HG03108 (cell line): ENCODE measurements around the gene APBB1IP.
"Not testable (repeated sequence)": the region's sequence is repeated elsewhere in the genome, so short reads cannot be mapped to it uniquely, and the experiment has no call there.

Experiments
- ATAC-seq: cut with Tn5 transposase; IDR thresholded peaks from one replicate; pipeline ENCODE4 v1.9.1; 2021; ENCODE audit warnings: moderate library complexity; ENCODE audit not compliant: unreplicated experiment

Gene APBB1IP

GRCh38 chr10:26474845-26475244 is 36.7 kb downstream of the APBB1IP start:
- not testable (repeated sequence) for ATAC-seq

GRCh38 chr10:26475386-26475785 is 37.2 kb downstream of the APBB1IP start:
- ATAC-seq = no peak

DNA sequence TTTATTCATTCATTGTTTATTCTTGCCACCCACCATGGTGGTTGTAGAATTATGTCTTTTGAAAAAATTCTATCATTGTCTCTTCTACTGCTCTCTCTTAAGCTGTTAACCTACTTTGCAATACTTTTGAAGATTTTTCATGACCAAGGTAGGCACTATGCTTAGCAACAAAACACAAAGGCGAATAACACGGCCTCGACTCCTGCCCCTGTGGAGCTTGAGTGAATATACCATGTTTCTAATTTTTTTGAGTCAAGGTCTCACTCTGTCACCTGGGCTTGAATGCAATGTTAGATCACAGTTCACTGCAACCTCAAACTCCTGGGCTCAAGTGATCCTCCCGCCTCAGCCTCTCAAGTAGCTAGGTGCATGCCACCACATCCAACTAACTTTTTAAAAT is 39.4 kb downstream of the APBB1IP start:
- ATAC-seq = no peak

DNA sequence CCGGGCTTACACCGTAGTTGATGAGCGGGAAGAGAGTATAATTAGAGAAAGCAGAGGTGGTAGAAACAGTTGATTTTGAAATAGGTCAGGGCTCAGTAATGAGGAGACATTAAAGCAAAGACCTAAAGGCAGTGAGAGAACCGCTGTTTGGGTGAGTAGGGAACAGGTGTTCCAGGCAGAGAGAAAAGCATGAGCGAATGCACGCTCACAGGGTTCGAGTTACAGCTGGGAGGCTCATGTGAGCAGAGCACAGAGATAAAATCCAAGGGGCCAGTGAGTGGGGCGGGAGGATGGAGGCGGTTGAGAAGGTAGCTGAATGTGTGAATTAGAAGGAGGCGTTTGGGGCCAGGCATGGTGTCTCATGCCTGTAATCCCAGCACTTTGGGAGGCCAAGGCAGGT is 39.9 kb downstream of the APBB1IP start:
- ATAC-seq = no peak

- ATAC-seq = peak; percentile 39
Observed at GRCh38 chr10:26479766-26480492, 41.8 kb downstream of the APBB1IP start.

DNA sequence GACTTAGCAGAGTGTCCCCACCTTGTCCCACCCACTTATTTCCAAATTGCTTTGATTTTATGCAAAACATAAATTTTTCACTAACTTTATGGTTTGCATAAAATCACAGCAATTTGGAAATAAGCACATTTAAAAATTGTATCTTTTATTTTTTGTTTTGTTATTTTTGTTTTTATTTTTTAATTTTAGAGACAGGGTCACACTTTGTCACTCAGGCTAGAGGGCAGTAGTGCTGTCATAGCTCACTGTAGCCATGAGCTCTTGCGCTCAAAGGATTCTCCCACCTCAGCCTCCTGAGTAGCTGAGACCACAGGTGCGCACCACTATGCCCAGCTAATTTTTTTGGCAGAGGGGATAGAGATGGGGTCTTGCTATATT is 43.2 kb downstream of the APBB1IP start:
- ATAC-seq = no peak

DNA sequence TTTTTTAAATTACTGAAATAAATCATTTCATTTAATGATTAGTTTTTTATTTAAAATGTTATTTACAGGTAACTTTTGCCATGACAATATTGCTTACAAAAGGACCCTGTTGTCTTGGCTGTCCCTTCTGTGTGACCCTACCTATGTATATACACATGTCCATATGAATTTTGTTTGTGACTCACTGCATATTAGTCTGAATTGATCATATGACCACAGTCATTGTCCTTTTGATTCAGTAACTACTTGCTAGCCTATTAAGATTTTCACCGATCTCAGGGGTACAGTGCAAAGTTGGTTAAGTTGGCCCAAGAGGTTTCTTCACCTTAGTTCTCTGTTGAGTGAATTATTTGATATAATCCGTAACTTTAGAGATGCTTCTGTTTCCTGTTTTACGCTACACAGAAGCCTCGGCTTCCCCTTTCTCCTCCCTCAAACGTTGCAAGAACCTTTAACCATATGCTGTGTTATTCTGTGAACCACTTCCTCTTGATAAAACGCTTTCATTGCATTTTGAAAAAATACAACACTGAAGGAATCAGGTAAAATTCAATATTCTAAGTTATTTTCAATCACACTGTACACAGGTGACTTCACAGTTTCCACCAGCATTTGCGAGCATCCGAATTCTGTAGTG is 43.9 kb downstream of the APBB1IP start:
- peak; percentile 42 for ATAC-seq

DNA sequence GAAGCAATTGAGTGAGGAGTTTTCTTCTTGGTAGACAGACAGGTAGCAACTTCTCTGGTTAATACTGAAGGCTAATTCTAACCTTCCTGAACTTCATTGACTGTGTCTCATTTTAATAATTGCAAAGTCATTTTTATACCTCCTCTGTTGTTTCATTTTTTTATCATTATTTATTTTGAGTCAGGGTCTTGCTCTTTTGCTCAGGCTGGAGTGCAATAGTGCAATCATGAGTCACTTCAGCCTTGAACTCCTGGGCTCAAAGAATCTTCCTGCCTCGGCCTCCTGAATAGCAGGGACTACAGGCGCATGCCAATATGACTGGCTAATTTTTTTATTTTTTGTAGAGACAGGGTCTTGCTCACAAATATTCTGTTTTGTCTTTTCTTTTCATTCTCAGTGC is 45.4 kb downstream of the APBB1IP start:
- ATAC-seq = no peak

DNA sequence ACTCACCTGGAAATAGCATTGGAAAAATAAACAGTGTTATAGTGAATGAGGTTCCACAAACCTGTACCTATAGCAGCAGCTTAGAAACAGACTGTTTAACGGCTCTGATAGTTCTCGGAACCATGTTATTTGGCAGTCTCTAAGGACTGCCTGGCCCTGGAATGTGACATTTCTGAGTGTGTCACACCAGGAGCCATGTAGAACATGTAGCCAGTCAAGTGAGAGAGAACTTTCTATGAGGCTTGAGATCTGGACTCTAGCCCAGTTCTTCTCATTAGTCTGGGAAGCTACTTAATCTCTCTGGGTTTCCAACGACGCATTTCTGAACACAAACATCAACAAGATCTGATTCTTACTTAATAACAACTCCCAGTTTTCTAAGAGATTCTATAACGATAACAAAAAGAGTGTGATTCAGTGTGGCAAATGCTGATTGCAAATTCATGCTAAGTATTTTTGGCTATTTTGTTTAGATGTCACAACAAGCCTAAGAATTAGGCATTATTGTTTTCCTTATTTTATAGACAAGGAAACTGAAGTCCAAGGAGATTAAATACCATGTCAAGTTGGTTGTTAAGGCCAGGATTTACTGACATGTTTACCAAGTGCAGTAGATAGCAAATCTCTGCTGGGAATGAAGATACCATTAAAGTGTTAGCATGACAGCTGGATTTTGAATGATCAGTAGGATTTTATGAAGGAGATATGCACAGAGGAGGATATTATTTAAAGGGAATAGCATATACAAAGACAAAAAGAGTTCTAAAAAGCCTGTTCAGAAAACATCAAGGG is 47.2 kb downstream of the APBB1IP start:
- no peak for ATAC-seq

GRCh38 chr10:26486304-26486703 is 48.2 kb downstream of the APBB1IP start:
- ATAC-seq = no peak

GRCh38 chr10:26486990-26487850 is 49.1 kb downstream of the APBB1IP start:
- ATAC-seq = peak; percentile 84

DNA sequence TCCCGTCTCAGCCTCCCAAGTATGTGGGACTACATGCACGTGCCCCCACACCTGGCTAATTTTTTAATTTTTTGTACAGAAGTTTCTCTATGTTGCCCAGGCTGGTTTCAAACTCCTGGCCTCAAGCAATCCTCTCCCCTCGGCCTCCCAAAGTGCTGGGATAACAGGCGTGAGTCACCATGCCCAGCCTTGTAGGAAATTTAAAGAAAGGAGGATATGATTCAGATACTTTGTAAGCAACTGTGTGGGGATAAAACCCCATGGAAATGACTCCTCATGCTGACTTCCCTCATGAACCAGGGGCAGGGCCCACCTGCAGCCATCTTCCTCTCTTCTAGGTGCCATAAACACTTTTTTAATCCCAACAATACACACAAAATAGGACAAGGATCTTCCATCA is 50.2 kb downstream of the APBB1IP start:
- ATAC-seq = no peak

- ATAC-seq = no peak
Observed at GRCh38 chr10:26489081-26489480, 50.9 kb downstream of the APBB1IP start.

DNA sequence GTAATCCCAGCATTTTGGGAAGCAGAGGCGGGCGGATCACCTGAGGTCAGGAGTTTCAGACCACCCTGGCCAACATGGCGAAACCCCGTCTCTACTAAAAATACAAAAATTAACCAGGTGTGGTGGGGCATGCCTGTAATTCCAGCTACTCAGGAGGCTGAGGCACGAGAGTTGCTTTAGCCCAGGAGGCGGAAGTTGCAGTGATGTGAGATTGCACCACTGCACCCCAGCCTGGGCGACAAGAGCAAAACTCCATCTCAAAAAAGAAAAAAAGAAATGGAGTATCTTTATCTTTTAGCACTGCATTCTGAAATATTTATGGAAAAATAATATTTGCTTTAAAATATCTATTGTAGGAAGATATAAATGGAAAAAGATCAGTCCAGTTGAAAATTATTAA is 52.2 kb downstream of the APBB1IP start:
- ATAC-seq = not testable (repeated sequence)

DNA sequence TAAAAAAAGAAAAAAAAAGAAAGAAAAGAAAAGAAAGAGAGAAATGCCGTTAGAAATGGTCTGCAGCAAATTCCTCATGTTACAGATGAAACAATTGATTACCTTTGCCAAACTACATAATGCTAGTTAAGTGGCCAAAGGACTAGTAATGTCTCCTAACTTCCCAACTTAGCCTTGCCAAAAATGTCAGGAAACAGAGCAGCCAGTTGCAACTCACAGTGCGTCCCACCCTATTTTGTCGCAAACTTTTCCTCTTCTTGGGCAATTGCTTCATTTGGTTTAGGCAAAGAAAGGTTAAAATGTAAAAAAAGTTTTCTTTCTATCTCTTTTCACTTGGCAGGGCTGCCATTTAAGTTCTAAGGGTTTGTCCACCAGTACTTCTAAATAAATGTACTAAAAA is 53.1 kb downstream of the APBB1IP start:
- no peak for ATAC-seq

DNA sequence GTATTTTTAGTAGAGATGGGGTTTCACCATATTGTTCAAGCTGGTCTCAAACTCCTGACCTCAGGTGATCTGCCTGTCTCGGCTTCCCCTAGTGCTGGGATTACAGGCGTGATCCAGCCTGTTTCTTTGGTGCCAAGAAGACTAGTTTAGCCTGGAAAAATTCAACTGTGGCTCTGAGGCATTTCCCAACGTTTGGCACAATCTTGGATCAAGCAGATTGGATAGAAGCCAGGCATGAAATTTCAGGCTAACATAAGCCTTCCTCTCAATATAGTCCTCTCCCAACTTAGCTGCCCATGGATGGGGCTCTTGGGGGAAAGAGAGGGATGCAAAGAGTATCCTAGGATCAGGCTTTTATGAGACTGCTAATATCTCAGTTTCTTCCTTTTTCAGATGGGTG is 53.8 kb downstream of the APBB1IP start:
- no peak for ATAC-seq

DNA sequence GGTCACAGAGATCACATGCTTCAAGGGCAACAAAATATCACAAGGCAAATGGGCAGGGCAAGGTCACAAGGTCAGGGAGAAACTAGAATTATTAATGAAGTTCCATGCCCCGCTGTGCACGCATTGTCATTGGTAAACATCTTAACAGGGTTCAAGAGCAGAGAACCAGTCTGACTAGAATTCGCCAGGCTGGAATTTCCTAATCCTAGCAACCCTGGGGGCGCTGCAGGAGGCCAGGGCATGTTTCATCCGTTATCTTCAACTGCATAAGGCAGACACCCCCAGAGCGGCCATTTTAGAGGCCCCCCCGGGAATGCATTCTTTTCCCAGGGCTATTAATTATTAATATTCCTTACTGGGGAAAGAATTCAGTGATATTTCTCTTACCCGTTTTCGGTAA is 54.6 kb downstream of the APBB1IP start:
- ATAC-seq = not testable (repeated sequence)

DNA sequence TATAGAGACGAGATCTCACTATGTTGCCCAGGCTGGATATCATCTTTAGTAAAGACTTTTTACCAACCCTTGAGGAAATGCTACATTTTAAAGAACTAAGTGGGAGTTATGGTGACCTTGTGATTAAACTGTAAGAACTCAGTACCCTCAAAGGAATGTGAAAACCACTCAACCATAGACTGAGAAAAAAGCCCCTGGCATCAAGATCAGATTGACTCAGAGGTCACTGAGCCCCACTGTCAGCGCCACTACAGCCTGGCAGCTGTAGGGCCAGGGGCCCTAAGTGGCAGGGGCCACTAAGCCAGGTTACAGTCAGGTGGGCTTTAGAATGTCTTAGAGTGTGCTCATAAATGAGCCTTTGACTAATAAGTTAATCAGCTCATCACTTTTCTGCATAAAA is 55.9 kb downstream of the APBB1IP start:
- ATAC-seq = no peak

DNA sequence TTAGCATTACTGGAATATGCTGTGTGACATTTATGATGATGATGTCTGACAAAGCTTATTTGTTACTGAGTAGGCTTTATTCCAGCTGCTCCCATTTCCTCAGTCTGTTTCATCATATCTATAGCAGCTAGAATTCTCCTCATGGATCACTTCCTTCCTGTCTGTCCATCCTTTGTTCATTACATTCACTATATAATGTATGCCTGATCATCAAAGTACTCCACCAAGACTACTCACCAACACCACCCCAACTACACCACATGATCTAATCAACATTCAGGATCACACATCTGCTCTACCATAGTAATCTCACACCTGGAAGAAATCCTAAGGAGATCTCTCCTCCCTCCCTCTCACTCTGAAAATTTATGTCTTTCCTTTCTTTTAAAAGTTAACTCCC is 61.3 kb downstream of the APBB1IP start:
- ATAC-seq = no peak

GRCh38 chr10:26502986-26503385 is 64.8 kb downstream of the APBB1IP start:
- ATAC-seq = no peak

DNA sequence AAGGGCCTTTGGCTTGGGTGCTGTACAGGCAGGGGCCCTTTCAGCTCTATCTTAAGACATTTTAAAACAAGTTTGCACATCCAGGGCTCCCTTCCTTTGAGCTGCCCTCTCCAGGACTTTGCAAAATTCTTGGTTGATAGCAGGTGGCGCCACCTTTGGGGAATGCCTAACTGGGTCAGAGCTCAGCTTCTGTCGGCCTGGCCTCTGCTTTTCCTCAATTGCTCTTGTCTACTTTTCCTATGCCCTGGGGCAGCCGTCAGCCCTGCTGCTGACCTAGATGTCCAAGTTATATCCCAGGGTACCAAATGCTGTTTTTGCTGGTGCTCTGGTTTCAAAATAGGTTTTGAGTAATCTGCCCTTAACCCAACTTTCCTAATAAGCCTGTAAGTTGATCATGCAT is 65.8 kb downstream of the APBB1IP start:
- ATAC-seq = no peak
